SK-MEL-5 (cell line): ENCODE results near the gene FAM234A. TPM values are rescaled to one million over a fixed set of nuclear protein-coding genes. Genes with fewer than 3 reads are reported as not detected.
A peak's percentile ranks its signal among the peaks of the same experiment; 100 is the strongest.

Source experiments
- DNase-seq: peaks from one replicate; pipeline ENCODE4 v3.0.0-alpha.2; 2016; ENCODE audit warnings: low read depth, low spot score
- in situ Hi-C: cut with HindIII; loops from 2 replicates; pipeline ENCODE4 v1.10.0; 2016; ENCODE audit warnings: low sequenced_read_pairs, high pct_unique_total_duplicates, low pct_unique_long_range_greater_than_20kb
- total RNA-seq: library from RNA; depleted of rRNA; stranded (reverse); fragments of >200 nt; shearing (Covaris generic); gene quantifications from 2 replicates; pipeline ENCODE4 v1.2.3, GENCODE V29; 2014

Gene FAM234A
- total RNA-seq, 1 experiment from 2014 or later, result 31.2 TPM

GRCh38 chr16:273547-274421 lies 39.2 kb downstream of the FAM234A start:
- DNase-seq, result no peak
- in situ Hi-C loops, result no loop called here

DNA sequence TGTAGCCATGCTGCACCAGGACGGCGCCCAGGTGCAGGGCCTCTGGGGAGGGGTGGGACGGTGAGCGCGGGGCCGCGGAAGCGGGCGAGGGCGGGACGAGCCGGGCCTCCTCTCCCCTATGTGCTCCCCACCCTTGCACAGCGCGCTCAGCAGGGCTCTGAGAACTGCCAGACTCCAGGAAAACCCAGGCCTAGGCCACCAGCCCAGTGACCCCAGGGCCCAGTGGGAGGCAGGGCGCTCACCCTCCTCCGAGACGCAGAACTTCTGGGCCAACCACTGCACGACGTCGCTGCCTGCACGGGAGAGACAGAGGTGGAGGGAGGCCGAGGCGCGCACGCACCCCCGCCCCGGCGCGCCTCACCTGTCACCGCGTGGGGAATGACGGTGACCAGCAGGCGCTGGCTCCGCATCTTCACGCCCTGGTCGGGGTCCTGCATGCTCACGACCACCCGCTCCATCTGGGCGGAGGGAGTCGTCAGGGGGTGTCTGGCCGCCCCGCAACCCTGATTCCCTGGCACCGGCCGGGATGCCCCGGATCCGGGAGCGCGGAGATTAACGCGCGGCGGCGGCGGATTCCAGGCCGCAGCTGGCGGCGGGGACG lies 40.5 kb downstream of the FAM234A start:
- in situ Hi-C loops, result no loop called here
- DNase-seq, result no peak

DNA sequence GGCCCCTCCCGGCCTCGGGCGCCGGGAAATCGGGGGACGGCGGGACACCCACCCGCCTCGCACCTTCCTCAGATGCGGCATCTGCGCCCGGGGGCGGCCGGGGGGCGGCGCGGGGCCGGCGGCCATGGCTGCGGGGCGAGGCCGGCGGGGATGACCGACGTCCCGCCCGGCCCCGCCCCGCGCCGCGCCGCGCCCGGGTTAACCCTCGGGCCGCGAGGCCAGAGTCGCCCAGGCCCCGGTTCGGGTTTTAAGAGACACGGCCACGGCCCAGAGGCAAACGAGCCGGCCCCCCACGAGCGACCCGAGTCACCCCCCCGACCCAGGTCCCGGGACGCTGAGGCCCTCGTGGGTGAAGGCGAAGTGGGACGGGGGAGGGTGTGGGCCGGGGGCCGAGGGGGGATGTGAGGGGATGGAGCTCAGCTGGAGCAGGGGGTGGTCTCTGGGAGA lies 41.2 kb downstream of the FAM234A start, which contains the start of gene RGS11:
TSS of gene RGS11 (minus strand) at position 159 of the 447 bp plus-strand sequence. CDS start at position 126, 33 bp downstream.
- no peak for DNase-seq
- in situ Hi-C loops, result no loop called here

DNA sequence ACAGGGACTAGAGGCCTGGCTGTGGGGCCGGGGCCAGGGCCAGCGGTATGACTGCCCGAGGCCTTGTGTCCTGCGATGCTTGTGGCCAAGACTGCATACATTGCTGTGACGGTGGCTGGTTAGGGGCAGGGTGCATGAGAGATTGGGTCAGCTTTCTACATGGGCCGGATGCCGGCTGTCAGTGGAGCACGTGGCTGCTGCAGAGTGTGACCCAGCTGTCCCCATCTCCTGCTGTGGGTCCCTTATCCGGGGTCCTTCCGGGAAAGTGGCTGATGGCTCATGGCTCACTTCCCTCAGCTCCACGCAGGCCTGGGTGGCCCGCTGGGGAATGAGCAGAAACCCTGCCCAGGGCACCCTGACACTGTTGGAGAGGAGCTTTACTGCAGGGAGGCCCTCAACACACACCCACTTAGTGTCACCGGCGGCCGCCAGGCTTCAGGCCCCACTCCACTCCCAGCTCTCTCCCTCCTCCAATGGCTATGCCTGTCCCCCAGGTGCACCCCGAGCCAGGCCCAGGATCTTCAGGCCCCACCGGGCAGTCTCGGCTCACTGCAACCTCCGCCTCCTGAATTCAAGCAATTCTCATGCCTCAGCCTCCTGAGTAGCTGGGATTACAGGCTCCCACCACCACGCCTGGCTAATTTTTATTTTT lies 41.9 kb downstream of the FAM234A start:
- no peak for DNase-seq
- in situ Hi-C loops, result no loop called here

DNA sequence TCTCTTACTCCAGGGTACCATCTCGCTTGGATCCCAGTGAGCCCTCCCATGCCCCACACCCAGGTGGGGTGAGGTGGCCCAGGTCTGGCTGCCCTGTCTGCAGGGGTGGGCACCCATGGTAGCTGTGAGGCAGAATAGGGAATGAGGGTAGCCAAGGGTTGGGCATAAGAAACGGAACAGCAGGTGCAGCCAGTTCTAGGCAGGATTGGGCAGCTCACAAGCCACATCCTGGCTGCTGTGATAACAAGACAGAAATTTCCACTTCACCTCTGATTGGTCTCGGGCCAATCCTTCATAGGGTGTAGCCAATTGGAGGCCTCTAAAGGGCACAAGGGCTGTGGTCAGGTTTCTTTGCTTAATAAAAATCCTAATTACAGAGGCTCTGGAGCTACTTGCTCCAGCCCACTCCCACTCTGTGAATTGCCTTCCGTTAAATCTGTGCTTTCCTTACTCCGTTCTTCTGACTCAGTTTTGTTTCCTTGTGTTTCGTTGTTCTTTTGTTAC lies 44.3 kb downstream of the FAM234A start:
- in situ Hi-C loops, result no loop called here
- DNase-seq, result peak; percentile 43

- in situ Hi-C loops, result no loop called here
Measured at GRCh38 chr16:279531-279930, 44.9 kb downstream of the FAM234A start.

DNA sequence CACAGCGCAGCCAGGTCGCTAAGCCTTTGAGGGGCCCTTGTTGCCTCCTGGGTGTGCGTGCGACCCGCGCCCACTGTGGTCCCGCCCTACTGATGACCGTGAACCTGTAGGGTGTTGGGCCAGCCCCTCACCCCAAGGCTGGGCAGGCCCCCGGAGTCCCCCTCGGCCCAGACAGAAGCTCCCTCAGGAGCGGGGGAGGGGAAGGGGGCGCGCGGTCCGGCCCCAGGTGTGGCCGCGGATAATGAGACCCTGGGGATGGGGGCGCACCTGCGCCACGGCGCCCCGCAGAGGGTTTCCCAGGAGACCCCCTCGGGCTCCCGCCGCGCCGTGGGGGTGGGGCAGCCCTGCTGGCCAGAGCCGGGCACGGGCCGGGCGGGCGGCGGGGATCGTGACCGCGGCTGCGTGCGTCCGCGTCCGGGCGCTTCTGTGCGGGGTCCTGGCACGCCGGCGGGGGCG lies 45.4 kb downstream of the FAM234A start:
- no peak for DNase-seq
- in situ Hi-C loops, result no loop called here

More at GRCh38 chr16:279531-279930, 44.9 kb downstream of the FAM234A start:
- no peak for DNase-seq

- DNase-seq, result no peak
- in situ Hi-C loops, result no loop called here
Measured at GRCh38 chr16:280552-280951, 45.9 kb downstream of the FAM234A start, which contains the start of gene ARHGDIG. TSS of gene ARHGDIG (plus strand) at chr16:280591. CDS start at chr16:280681, 90 bp downstream.

- no peak for DNase-seq
- in situ Hi-C loops, result no loop called here
Measured at GRCh38 chr16:280991-281659, 46.5 kb downstream of the FAM234A start.

- no peak for DNase-seq
- in situ Hi-C loops, result no loop called here
Measured at GRCh38 chr16:281660-282255, 47.1 kb downstream of the FAM234A start.

GRCh38 chr16:282491-282890 lies 47.9 kb downstream of the FAM234A start:
- DNase-seq, result no peak
- in situ Hi-C loops, result no loop called here

GRCh38 chr16:283033-283805 lies 48.6 kb downstream of the FAM234A start, which contains the start of gene PDIA2:
TSS of gene PDIA2 (plus strand) at chr16:283164. CDS start at chr16:283170, 6 bp downstream.
- DNase-seq, result no peak
- in situ Hi-C loops, result no loop called here

DNA sequence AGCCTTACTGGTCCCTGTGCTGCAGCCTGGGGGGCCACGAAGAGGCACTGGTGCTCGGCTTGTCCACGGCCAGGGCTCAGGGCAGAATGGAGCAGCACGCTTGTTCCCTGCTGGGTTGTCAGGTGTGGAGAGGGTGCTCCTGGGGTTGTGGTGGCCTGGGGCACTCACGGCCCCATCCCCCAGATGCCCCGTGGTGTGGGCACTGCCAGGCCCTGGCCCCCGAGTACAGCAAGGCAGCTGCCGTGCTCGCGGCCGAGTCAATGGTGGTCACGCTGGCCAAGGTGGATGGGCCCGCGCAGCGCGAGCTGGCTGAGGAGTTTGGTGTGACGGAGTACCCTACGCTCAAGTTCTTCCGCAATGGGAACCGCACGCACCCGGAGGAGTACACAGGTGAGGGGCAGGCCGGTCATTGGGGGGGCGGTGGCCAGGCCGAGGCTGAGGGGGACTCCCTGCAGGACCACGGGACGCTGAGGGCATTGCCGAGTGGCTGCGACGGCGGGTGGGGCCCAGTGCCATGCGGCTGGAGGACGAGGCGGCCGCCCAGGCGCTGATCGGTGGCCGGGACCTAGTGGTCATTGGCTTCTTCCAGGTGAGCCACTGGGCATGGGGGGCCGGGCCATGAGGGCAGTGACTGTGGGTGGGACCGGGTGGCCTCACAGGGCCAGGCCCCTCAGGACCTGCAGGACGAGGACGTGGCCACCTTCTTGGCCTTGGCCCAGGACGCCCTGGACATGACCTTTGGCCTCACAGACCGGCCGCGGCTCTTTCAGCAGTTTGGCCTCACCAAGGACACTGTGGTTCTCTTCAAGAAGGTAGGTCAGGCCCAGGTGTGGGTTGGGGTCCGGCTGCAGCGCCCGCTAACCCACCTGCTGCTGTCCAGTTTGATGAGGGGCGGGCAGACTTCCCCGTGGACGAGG lies 49.8 kb downstream of the FAM234A start:
- DNase-seq, result no peak
- in situ Hi-C loops, result no loop called here

DNA sequence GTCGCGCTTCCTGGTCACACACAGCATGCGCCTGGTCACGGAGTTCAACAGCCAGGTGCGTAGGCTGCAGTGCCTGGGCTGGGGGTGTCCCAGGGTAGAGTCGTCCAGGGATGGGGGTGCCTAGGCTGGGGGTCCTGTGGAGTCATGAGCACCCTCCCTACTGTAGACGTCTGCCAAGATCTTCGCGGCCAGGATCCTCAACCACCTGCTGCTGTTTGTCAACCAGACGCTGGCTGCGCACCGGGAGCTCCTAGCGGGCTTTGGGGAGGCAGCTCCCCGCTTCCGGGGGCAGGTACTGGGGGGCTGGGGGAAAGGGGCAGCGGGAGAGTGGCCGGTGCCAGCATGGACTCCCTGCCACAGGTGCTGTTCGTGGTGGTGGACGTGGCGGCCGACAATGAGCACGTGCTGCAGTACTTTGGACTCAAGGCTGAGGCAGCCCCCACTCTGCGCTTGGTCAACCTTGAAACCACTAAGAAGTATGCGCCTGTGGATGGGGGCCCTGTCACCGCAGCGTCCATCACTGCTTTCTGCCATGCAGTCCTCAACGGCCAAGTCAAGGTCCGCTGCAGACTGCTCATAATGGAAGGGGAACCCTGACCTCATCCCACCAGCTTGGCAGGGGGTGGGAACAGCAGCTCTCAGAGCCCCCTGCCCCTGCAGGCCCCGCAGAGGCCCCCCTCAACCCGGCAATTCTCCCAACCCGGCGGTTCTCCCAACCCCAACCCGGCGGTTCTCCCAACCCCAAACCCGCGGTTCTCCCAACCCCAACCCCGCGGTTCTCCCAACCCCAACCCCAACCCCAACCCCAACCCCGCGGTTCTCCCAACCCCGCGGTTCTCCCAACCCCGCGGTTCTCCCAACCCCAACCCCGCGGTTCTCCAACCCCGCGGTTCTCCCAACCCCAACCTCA lies 50.8 kb downstream of the FAM234A start:
- in situ Hi-C loops, result no loop called here
- DNase-seq, result no peak
